Stimulated activated naive CD8-positive, alpha-beta T cell treated with anti-CD3 and anti-CD28 coated beads, Interleukin-15, amount 100 ng/mL, for 72 hours (primary cell): ENCODE results near the gene CTRB1.
A peak's percentile ranks its signal among the peaks of the same experiment; 100 is the strongest.
"Not testable (repeated sequence)": the region's sequence is repeated elsewhere in the genome, so short reads cannot be mapped to it uniquely, and the experiment has no call there.

Experiments used
- ATAC-seq: fragments of 150-1000 bp; cut with Tn5 transposase; 2 replicates; pipeline ENCODE4 v1.10.0; 2021; ENCODE audit warnings: mild to moderate bottlenecking, moderate library complexity
- DNase-seq, 2 donors: peaks; one replicate each; pipeline ENCODE4 v3.0.0; 2021 to 2022
- H3K27ac Mint-ChIP-seq, 2 donors: one replicate each; pipeline ENCODE4 v1.8.0; 2022; ENCODE audit warnings: mild to moderate bottlenecking in 2 of 2, mixed read lengths in 2 of 2, moderate library complexity in 2 of 2
- H3K27me3 Mint-ChIP-seq: one replicate; pipeline ENCODE4 v1.8.0; 2022; ENCODE audit warnings: mixed read lengths
- H3K4me1 Mint-ChIP-seq: one replicate; pipeline ENCODE4 v1.8.0; 2022; ENCODE audit warnings: mild to moderate bottlenecking, mixed read lengths
- H3K4me3 Mint-ChIP-seq, 2 donors: one replicate each; pipeline ENCODE4 v1.8.0; 2022; ENCODE audit warnings: mild to moderate bottlenecking in 2 of 2, mixed read lengths in 2 of 2, moderate library complexity in 1 of 2
- H3K9me3 Mint-ChIP-seq, 2 donors: one replicate each; pipeline ENCODE4 v1.8.0; 2022; ENCODE audit warnings: mixed read lengths in 2 of 2

CTRB1 gene

GRCh38 chr16:75197522-75198134, 21.2 kb upstream of the CTRB1 start:
- DNase-seq (no peak), ATAC-seq (no peak)
- Mint-ChIP-seq H3K4me1 (peaks cover 26% of the 10 kb centered on the region), H3K9me3 (no peaks in the 10 kb centered on the region), H3K27ac (no peak overlapping the region), H3K4me3 (no peak overlapping the region), H3K27me3 (peaks cover 42% of the 10 kb centered on the region)

- Mint-ChIP-seq H3K27me3 (peaks cover 42% of the 10 kb centered on the region), H3K9me3 (no peaks in the 10 kb centered on the region), H3K27ac (no peak overlapping the region), H3K4me3 (no peak overlapping the region), H3K4me1 (peaks cover 26% of the 10 kb centered on the region)
- no peak for DNase-seq
- ATAC-seq: no peak
Measured at GRCh38 chr16:75198135-75198600, 20.6 kb upstream of the CTRB1 start.

- Mint-ChIP-seq H3K9me3 (no peaks in the 10 kb centered on the region), H3K4me3 (no peak overlapping the region), H3K27me3 (peaks cover 31% of the 10 kb centered on the region), H3K27ac (no peak overlapping the region), H3K4me1 (peaks cover 26% of the 10 kb centered on the region)
- no peak for DNase-seq
- ATAC-seq: no peak
Measured at GRCh38 chr16:75202069-75202590, 16.7 kb upstream of the CTRB1 start.

GRCh38 chr16:75203096-75203495, 15.7 kb upstream of the CTRB1 start:
- H3K27me3 Mint-ChIP-seq: peaks cover 25% of the 10 kb centered on the region
- no peaks in the 10 kb centered on the region for H3K9me3 Mint-ChIP-seq
- no peak overlapping the region for H3K4me3 Mint-ChIP-seq
- peaks cover 18% of the 10 kb centered on the region for H3K4me1 Mint-ChIP-seq
- no peak for ATAC-seq
- DNase-seq: no peak
- no peak overlapping the region for H3K27ac Mint-ChIP-seq

GRCh38 chr16:75203667-75204409, 14.9 kb upstream of the CTRB1 start:
- DNase-seq (no peak), ATAC-seq (peak; percentile 7)
- Mint-ChIP-seq H3K4me3 (no peak overlapping the region), H3K9me3 (no peaks in the 10 kb centered on the region), H3K27ac (no peak overlapping the region), H3K27me3 (peaks cover 24% of the 10 kb centered on the region), H3K4me1 (peaks cover 17% of the 10 kb centered on the region)

GRCh38 chr16:75204410-75204758, 14.4 kb upstream of the CTRB1 start:
- no peak for DNase-seq
- no peaks in the 10 kb centered on the region for H3K9me3 Mint-ChIP-seq

GRCh38 chr16:75204905-75205304, 13.9 kb upstream of the CTRB1 start:
- Mint-ChIP-seq H3K27me3 (peaks cover 21% of the 10 kb centered on the region), H3K4me1 (peaks cover 15% of the 10 kb centered on the region)
- ATAC-seq: peak; percentile 8

More at GRCh38 chr16:75204410-75204758, 14.4 kb upstream of the CTRB1 start:
- ATAC-seq: peak; percentile 33
- Mint-ChIP-seq H3K27ac (no peak overlapping the region), H3K4me1 (peaks cover 17% of the 10 kb centered on the region), H3K27me3 (peaks cover 24% of the 10 kb centered on the region), H3K4me3 (no peak overlapping the region)

GRCh38 chr16:75205438-75205837, 13.3 kb upstream of the CTRB1 start:
- H3K9me3 Mint-ChIP-seq, DNase-seq, H3K27ac Mint-ChIP-seq, H3K4me3 Mint-ChIP-seq, ATAC-seq: not testable (repeated sequence)
- peaks cover 11% of the 10 kb centered on the region for H3K4me1 Mint-ChIP-seq
- H3K27me3 Mint-ChIP-seq: peaks cover 16% of the 10 kb centered on the region

More at GRCh38 chr16:75204905-75205304, 13.9 kb upstream of the CTRB1 start:
- DNase-seq, H3K27ac Mint-ChIP-seq, H3K4me3 Mint-ChIP-seq, H3K9me3 Mint-ChIP-seq: not testable (repeated sequence)

GRCh38 chr16:75205961-75206748, 12.6 kb upstream of the CTRB1 start:
- not testable (repeated sequence) for DNase-seq, H3K4me3 Mint-ChIP-seq, H3K27ac Mint-ChIP-seq, H3K4me1 Mint-ChIP-seq, H3K27me3 Mint-ChIP-seq, H3K9me3 Mint-ChIP-seq
- peak; percentile 61 for ATAC-seq

GRCh38 chr16:75206749-75207451, 11.9 kb upstream of the CTRB1 start, which contains the start of gene CTRB2:
CTRB2 (minus strand) TSS chr16:75207161; CDS start chr16:75207141, 20 bp downstream.
- no peak for ATAC-seq
- no peaks in the 10 kb centered on the region for H3K4me1 Mint-ChIP-seq

GRCh38 chr16:75207831-75208230, 11.0 kb upstream of the CTRB1 start:
- ATAC-seq: no peak

More at GRCh38 chr16:75206749-75207451, 11.9 kb upstream of the CTRB1 start, which contains the start of gene CTRB2:
- DNase-seq: no peak
- H3K9me3 Mint-ChIP-seq: no peaks in the 10 kb centered on the region
- no peak within 1 kb of the TSS for H3K4me3 Mint-ChIP-seq
- peak within 1 kb of the TSS in 1 of 2 donors; percentile 34 for H3K27ac Mint-ChIP-seq
- peaks cover 8% of the 10 kb centered on the region for H3K27me3 Mint-ChIP-seq

GRCh38 chr16:75208242-75208825, 10.5 kb upstream of the CTRB1 start:
- no peaks in the 10 kb centered on the region for H3K4me1 Mint-ChIP-seq
- no peak overlapping the region for H3K4me3 Mint-ChIP-seq
- peaks cover 8% of the 10 kb centered on the region for H3K27me3 Mint-ChIP-seq
- H3K27ac Mint-ChIP-seq: peak overlapping the region in 1 of 2 donors; percentile 34
- no peak for ATAC-seq
- no peak for DNase-seq
- H3K9me3 Mint-ChIP-seq: no peaks in the 10 kb centered on the region

More at GRCh38 chr16:75207831-75208230, 11.0 kb upstream of the CTRB1 start:
- H3K4me1 Mint-ChIP-seq: no peaks in the 10 kb centered on the region
- no peak overlapping the region for H3K4me3 Mint-ChIP-seq
- DNase-seq: no peak
- H3K9me3 Mint-ChIP-seq: no peaks in the 10 kb centered on the region
- peaks cover 8% of the 10 kb centered on the region for H3K27me3 Mint-ChIP-seq
- H3K27ac Mint-ChIP-seq: peak overlapping the region in 1 of 2 donors; percentile 34

- Mint-ChIP-seq H3K9me3 (no peaks in the 10 kb centered on the region), H3K4me3 (no peak overlapping the region), H3K27ac (peak overlapping the region in 1 of 2 donors; percentile 82), H3K27me3 (peaks cover 8% of the 10 kb centered on the region), H3K4me1 (no peaks in the 10 kb centered on the region)
- no peak for DNase-seq
- no peak for ATAC-seq
Measured at GRCh38 chr16:75208861-75209505, 9.8 kb upstream of the CTRB1 start.

GRCh38 chr16:75209514-75209913, 9.3 kb upstream of the CTRB1 start:
- not testable (repeated sequence) for ATAC-seq, H3K9me3 Mint-ChIP-seq, H3K4me3 Mint-ChIP-seq, H3K27me3 Mint-ChIP-seq, DNase-seq, H3K4me1 Mint-ChIP-seq
- peak overlapping the region in 1 of 2 donors; percentile 94 for H3K27ac Mint-ChIP-seq
